HG03442 (cell line): ENCODE measurements around the gene JSRP1.

Experiments used
- ATAC-seq: cut with Tn5 transposase; IDR thresholded peaks from one replicate; pipeline ENCODE4 v1.9.1; 2021; ENCODE audit warnings: mild to moderate bottlenecking, moderate library complexity; ENCODE audit not compliant: unreplicated experiment

JSRP1 gene

GRCh38 chr19:2255982-2256685 is at the start of gene JSRP1:
TSS of gene JSRP1 (minus strand) at chr19:2256417. CDS start at chr19:2255314, 1,103 bp downstream.
- ATAC-seq = no peak

- ATAC-seq = no peak
Observed at GRCh38 chr19:2305452-2306280, 49.4 kb upstream of the JSRP1 start.

DNA sequence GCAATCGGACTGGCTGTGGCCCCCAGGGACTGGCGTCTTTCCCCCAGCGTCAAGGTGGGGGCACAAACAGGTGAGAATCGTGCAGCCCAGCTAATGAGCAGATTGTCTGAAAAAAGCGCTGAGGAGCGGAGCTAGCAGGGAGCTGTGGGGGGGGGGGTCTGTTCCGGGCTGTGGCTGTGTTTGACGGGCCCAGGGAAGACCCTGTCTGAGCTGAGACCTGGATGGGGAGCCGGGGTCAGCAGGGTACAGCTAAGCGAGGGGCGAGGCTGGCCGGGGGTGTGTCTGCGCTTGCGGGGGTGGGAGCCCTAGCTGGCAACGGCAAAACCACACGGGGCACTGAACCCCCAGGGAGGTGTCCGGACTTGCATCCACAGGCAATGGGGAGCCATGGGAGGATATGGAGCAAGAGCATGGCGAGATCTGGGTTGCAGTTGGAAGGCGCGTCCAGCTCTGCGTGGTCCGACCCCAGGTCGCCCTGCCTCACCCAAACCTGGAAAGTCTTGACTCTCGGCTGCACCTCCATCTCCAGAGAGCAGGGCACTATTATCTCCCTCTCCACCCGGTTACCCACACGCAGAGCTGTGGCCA is 47.1 kb upstream of the JSRP1 start:
- ATAC-seq = no peak

GRCh38 chr19:2302319-2303210 is 46.3 kb upstream of the JSRP1 start:
- no peak for ATAC-seq

DNA sequence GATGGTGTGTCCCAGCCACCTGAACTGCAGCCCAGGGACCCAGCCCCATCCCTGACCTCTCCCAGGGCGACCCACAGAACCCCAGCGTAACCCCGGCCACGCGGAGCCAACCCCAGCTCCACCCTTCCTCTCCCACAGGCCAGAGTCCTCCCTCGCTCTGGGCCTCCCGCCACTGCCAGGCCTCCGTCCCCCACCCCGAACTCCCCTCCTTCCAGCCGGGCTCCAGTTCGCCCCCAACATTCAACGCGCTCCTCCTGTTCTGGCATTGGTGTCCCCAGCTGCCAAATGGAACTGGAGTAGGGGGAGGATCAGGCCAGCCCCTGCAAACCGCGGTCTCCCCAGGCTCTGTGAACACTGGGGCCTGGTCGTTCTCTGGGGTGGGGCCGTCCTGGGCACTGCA is 44.3 kb upstream of the JSRP1 start:
- ATAC-seq = no peak

GRCh38 chr19:2296141-2296540 is 39.9 kb upstream of the JSRP1 start:
- ATAC-seq = no peak

GRCh38 chr19:2294687-2295335 is 38.6 kb upstream of the JSRP1 start:
- no peak for ATAC-seq

DNA sequence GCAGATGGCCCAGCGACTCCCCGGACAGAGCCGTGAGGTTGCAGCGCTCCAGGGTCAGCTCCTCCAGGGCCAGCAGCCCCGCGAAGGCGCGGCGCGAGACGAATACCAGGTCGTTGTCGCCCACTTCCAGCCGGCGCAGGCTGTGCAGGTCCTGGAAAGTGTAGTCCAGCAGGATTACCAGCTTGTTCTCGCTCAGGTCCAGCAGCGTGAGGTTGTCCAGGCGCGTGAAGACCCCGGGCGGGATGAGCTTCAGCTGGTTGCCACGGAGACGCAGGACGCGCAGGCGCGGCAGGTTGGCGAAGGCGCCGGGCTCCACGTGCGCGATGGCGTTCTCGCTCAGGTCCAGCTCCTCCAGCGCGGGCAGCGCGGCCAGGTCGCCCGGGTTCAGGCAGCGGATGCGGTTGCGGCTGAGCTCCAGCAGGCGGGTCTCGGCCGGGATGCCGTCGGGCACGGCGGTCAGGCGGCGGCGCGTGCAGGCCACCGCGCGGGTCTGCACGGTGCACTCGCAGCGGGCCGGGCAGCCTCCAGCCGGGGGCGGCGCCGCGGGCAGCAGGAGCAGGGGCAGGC is 35.1 kb upstream of the JSRP1 start:
- ATAC-seq = no peak

DNA sequence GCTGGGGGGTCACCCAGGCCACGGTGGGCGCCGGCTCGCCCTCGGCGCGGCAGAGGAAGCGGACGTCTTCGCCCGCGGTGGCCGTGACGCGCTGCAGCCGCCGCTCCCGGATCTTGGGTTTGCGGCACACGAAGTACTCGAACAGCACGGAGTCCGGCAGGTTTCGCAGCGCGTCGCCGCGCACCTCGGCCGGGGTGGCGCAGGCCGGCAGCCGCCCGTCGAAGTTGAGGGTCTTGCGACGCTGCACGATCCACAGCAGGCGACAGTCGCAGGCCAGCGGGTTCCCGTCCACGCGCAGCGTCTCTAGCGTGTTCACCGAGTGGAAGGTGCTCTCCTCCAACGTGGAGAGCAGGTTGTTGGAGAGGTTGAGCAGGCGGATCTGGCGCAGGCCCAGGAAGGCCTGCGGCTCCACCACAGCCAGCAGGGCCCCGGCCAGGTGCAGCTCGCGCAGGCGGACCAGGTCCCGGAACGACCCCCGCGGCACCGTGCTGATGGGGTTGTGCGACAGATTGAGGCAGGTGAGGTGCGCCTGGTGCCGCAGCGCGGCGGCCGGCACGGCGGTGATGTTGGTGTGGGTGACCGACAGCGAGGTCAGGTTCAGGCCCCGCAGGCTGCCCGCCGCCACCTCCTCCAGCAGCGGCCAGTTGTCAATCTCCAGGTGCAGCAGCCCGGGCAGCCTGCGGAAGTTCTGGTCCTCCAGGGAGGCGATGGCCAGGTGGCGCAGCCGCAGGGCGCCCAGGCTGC is 34.4 kb upstream of the JSRP1 start:
- ATAC-seq = no peak

DNA sequence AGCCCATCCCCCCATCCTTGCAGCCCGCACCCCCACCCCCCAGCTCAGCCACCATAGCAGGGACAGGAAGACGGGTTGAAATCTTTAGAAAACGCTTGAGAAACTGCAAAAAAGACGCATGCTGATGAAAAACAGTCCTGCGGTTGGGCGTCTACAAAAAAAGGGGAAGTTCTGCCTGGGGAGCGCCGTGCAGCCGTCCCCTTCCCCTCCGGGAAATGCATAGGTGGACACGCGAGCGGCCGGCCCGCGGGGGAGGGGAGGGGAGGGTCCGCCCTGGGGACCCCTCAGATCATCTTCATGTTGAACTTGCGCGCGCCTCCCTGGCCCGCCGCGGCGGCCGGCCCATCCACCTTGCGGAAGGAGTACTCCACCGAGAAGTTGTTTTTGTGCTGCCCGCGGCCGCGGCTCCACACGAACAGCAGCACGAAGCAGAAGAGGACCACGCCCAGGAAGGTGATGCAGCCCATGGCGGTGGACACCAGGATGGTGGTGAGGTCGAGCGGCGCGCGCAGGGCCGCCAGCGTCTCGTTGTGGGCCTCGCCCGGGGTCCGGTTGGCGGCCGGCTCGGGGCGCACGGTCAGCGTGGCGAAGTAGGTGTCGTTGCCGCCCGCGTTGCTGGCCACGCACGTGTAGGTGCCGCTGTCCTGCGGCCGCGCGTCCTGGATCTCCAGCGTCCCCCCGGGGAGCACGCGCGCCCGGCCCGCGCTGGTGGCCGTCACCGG is 33.7 kb upstream of the JSRP1 start:
- ATAC-seq = no peak

- ATAC-seq = no peak
Observed at GRCh38 chr19:2288818-2289713, 32.8 kb upstream of the JSRP1 start.

DNA sequence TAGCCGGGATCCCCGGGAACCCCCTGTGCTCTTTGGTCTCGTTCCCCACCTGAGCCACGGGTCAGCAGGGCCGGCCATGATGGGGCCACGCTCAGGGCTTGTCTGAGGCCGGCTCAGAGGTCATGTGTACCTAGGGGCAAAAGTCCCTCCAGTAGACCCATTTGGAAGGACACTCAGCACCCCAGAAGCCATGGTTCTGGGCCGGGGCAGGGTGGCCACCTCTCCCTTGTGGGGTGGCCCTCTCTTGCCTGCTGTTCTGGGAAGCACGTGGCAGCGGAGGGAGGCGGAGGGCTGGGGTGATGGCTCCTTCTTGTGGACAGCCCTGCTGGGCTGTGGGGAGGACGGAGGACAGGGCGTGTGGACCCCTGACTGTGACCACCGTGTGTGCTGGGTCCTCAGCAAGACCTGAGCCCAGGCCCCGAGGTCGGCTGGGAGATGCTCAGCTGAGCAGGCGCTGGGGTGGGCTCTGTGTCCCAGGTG is 32.2 kb upstream of the JSRP1 start:
- no peak for ATAC-seq

GRCh38 chr19:2287585-2288337 is 31.5 kb upstream of the JSRP1 start:
- ATAC-seq = no peak

- no peak for ATAC-seq
Observed at GRCh38 chr19:2286402-2287140, 30.4 kb upstream of the JSRP1 start.

DNA sequence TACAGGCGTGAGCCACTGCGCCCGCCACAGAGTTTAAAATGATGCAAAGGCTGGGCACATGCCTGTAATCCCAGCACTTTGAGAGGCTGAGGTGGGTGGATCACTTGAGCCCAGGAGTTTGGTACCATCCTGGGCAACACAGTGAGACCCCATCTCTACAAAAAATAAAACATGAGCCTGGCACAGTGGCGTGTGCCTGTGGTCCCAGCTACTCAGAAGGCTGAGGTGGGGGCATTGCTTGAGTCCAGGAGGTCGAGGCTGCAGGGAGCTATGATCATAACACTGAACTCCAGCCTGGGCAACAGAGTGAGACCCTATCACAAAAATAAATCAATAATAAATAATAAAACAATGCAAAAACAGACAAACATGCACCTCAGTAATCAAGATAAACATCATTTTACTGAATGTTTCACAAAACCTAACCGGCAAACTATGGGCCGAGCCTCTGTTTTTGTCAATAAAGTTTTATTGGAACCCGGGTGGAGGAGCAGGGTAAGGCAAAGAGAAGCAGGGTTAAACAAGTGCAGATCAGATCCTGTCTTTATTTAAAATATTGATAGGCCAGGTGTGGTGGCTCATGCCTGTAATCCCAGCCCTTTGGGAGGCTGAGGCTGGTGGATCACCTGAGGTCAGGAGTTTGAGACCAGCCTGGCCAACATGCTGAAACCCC is 27.8 kb upstream of the JSRP1 start:
- no peak for ATAC-seq

DNA sequence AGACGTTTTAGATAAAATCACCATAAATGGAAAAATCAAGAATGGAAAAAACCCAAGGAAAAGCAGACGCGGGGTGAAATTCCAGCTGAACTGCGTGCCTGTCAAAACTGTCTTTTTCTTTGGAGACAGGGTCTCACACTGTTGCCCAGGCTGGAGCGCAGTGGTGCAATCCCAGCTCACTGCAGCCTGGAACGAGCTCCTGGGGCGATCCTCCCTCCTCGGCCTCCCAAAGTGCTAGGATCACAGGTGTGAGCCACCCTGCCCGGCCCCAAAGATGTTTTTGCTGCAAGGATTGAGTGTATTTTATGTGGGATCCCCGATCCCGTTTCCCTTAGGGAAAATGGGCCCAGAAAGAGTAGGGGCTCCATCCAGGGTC is 26.6 kb upstream of the JSRP1 start:
- ATAC-seq = no peak
